DOHH2 (cell line): Measurements from ENCODE around the gene UACA.
"Not testable (repeated sequence)": the region's sequence is repeated elsewhere in the genome, so short reads cannot be mapped to it uniquely, and the experiment has no call there.

ENCODE experiments used
- H3F3A ChIP-seq: fragments of 200-600 bp; sonication (generic), shearing (Covaris generic); 2 replicates; pipeline ENCODE4 v1.6.0; 2016; ENCODE audit warnings: antibody characterized with exemption, mild to moderate bottlenecking; ENCODE audit not compliant: control insufficient read depth, insufficient read depth
- H3K27ac ChIP-seq: fragments of 200-600 bp; sonication (generic); 2 replicates; pipeline ENCODE4 v1.5.1; 2014; ENCODE audit warnings: low read depth, mild to moderate bottlenecking, low read length, moderate library complexity
- H3K27me3 ChIP-seq: fragments of 200-600 bp; sonication (generic); 2 replicates; pipeline ENCODE4 v1.6.1; 2014; ENCODE audit warnings: mild to moderate bottlenecking, low read length, mixed read lengths; ENCODE audit not compliant: control insufficient read depth
- H3K36me3 ChIP-seq: fragments of 200-600 bp; sonication (generic); 2 replicates; pipeline ENCODE4 v1.6.1; 2014; ENCODE audit warnings: mild to moderate bottlenecking, low read length, moderate library complexity, mixed read lengths; ENCODE audit not compliant: control insufficient read depth
- H3K4me1 ChIP-seq: fragments of 200-600 bp; sonication (generic); 2 replicates; pipeline ENCODE4 v1.6.1; 2014; ENCODE audit warnings: mild to moderate bottlenecking, low read length, mixed read lengths; ENCODE audit not compliant: control insufficient read depth
- H3K4me2 ChIP-seq: fragments of 200-600 bp; sonication (generic); 2 replicates; pipeline ENCODE4 v1.6.0; 2014; ENCODE audit warnings: mild to moderate bottlenecking, low read length, moderate library complexity
- H3K4me3 ChIP-seq: fragments of 200-600 bp; sonication (generic); 2 replicates; pipeline ENCODE4 v1.5.1; 2014; ENCODE audit warnings: mild to moderate bottlenecking, low read length, mixed read lengths
- H3K79me2 ChIP-seq: fragments of 200-600 bp; sonication (generic); 2 replicates; pipeline ENCODE4 v1.6.1; 2014; ENCODE audit warnings: mild to moderate bottlenecking, low read length, mixed read lengths; ENCODE audit not compliant: control insufficient read depth
- H3K9me2 ChIP-seq: fragments of 200-600 bp; sonication (generic); replicated peaks from 2 replicates; pipeline ENCODE4 v1.6.1; 2014; ENCODE audit warnings: mild to moderate bottlenecking, low read length, mixed read lengths; ENCODE audit not compliant: control insufficient read depth
- H3K9me3 ChIP-seq: fragments of 200-600 bp; sonication (generic); 2 replicates; pipeline ENCODE4 v1.6.1; 2014; ENCODE audit warnings: antibody characterized with exemption, low read length, mixed read lengths; ENCODE audit not compliant: control insufficient read depth, insufficient read depth
- H4K20me1 ChIP-seq: fragments of 200-600 bp; sonication (generic); 2 replicates; pipeline ENCODE4 v1.6.0; 2014; ENCODE audit warnings: low read depth, mild to moderate bottlenecking, antibody characterized with exemption, low read length, moderate library complexity; ENCODE audit not compliant: control insufficient read depth, insufficient read depth
- CTCF ChIP-seq: fragments of 200-600 bp; sonication (generic); IDR thresholded peaks from one replicate; pipeline ENCODE4 v1.5.1; 2014; ENCODE audit warnings: antibody characterized with exemption, mild to moderate bottlenecking, low read depth, low read length; ENCODE audit not compliant: poor library complexity, severe bottlenecking
- EZH2phosphoT487 ChIP-seq: fragments of 200-600 bp; sonication (generic); IDR thresholded peaks from 2 replicates; pipeline ENCODE4 v1.6.1; 2017; ENCODE audit warnings: borderline replicate concordance, mild to moderate bottlenecking, antibody characterized with exemption, low read length, moderate library complexity, mixed read lengths

The UACA gene

GRCh38 chr15:70664494-70664893 lies 98.9 kb downstream of the UACA start:
- Histone ChIP-seq H3K27ac (no peak overlapping the region), H3K4me1 (peaks cover 6% of the 10 kb centered on the region; the same call in 1 of the 2 replicates), H3K4me2 (no peak overlapping the region), H3K4me3 (no peak overlapping the region), H3F3A (no peaks in the 10 kb centered on the region), H3K27me3 (peaks cover 22% of the 10 kb centered on the region), H4K20me1 (no peaks in the 10 kb centered on the region), H3K79me2 (no peaks in the 10 kb centered on the region), H3K9me3 (no peaks in the 10 kb centered on the region), H3K9me2 (no peaks in the 10 kb centered on the region), H3K36me3 (no peaks in the 10 kb centered on the region)
- no peak for TF ChIP-seq EZH2phosphoT487
- TF ChIP-seq CTCF, result no peak

GRCh38 chr15:70663069-70663468 lies 100.3 kb downstream of the UACA start:
- not testable (repeated sequence) for H3K4me1 ChIP-seq, H3K27me3 ChIP-seq, H3K27ac ChIP-seq, H3K4me2 ChIP-seq, H3K9me2 ChIP-seq, H3K9me3 ChIP-seq, H3K4me3 ChIP-seq, H3F3A ChIP-seq, H4K20me1 ChIP-seq, H3K79me2 ChIP-seq, H3K36me3 ChIP-seq

GRCh38 chr15:70659662-70660061 lies 103.7 kb downstream of the UACA start:
- Histone ChIP-seq H3K79me2 (no peaks in the 10 kb centered on the region), H3K9me2 (no peaks in the 10 kb centered on the region), H3K27ac (no peak overlapping the region), H3K9me3 (no peaks in the 10 kb centered on the region), H3K4me1 (no peaks in the 10 kb centered on the region), H3K27me3 (no peaks in the 10 kb centered on the region), H3K4me3 (no peak overlapping the region), H3F3A (no peaks in the 10 kb centered on the region), H4K20me1 (no peaks in the 10 kb centered on the region), H3K36me3 (no peaks in the 10 kb centered on the region), H3K4me2 (no peak overlapping the region)
- TF ChIP-seq EZH2phosphoT487 (no peak), CTCF (no peak)

- H3K9me3 ChIP-seq, result no peaks in the 10 kb centered on the region
- H3K4me2 ChIP-seq, result no peak overlapping the region
- H4K20me1 ChIP-seq, result no peaks in the 10 kb centered on the region
- H3K36me3 ChIP-seq, result no peaks in the 10 kb centered on the region
- no peaks in the 10 kb centered on the region for H3K79me2 ChIP-seq
- H3K4me3 ChIP-seq, result no peak overlapping the region
- H3F3A ChIP-seq, result no peaks in the 10 kb centered on the region
- H3K9me2 ChIP-seq, result no peaks in the 10 kb centered on the region
- no peak overlapping the region for H3K27ac ChIP-seq
- no peaks in the 10 kb centered on the region for H3K27me3 ChIP-seq
- no peak for TF ChIP-seq CTCF
- no peak for TF ChIP-seq EZH2phosphoT487
- H3K4me1 ChIP-seq, result no peaks in the 10 kb centered on the region
Measured at GRCh38 chr15:70658641-70659040, 104.7 kb downstream of the UACA start.
